SH-SY5Y (cell line): ENCODE measurements around the gene TPM1.

Experiments used
- GATA2 ChIP-seq: IDR thresholded peaks from 2 replicates; pipeline ENCODE4 v1.6.1; 2011; ENCODE audit warnings: mild to moderate bottlenecking, low read depth, low read length
- GATA3 ChIP-seq: IDR thresholded peaks from 2 replicates; pipeline ENCODE4 v1.6.1; 2011; ENCODE audit warnings: low read depth, mild to moderate bottlenecking, low read length, moderate library complexity

GRCh38 chr15:63090887-63091286 is 48.3 kb downstream of the TPM1 start:
- no peak for TF ChIP-seq GATA3
- TF ChIP-seq GATA2: no peak
